Measurements from ENCODE around the gene TPTE.
"Not testable (repeated sequence)": the region's sequence is repeated elsewhere in the genome, so short reads cannot be mapped to it uniquely, and the experiment has no call there.

TPTE gene

GRCh38 chr21:10574531-10575310 lies 53.3 kb downstream of the TPTE start:
- H3K36me3 ChIP-seq (ENCODE audit: insufficient read depth, low read length); H3K9me3 ChIP-seq (ENCODE audit: control insufficient read depth, insufficient read depth, low read length); H3K9ac ChIP-seq (ENCODE audit: low read depth, low read length); H3K4me1 ChIP-seq (ENCODE audit: insufficient read depth, low read length): not testable (repeated sequence)

- Histone ChIP-seq H3K36me3 (ENCODE audit: insufficient read depth, low read length) (no peaks in the 10 kb centered on the region), H3K4me1 (ENCODE audit: insufficient read depth, low read length) (no peaks in the 10 kb centered on the region), H3K9me3 (ENCODE audit: control insufficient read depth, insufficient read depth, low read length) (no peaks in the 10 kb centered on the region), H3K9ac (ENCODE audit: low read depth, low read length) (no peak overlapping the region)
These were observed 53.9 kb downstream of the TPTE start for GRCh38 chr21:10575311-10575667.

DNA sequence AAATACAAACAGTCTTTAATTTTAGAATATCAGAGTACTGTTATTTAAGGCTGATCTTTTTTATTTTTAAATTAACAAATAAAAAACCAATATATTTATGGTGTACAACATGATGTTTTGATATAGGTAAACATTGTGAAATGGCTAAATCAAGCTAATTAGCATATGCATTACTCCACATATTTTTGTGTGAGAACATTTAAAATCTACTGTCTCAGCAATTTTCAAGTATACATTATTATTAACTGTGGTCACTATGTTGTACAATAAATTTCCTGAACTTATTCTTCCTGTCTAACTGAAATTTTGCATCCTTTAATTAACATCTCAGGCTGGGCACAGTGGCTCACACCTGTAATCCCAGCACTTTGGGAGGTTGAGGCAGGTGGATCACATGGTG lies 57.5 kb downstream of the TPTE start:
- H3K4me1 ChIP-seq (ENCODE audit: insufficient read depth, low read length); H3K9ac ChIP-seq (ENCODE audit: low read depth, low read length); H3K36me3 ChIP-seq (ENCODE audit: insufficient read depth, low read length); H3K9me3 ChIP-seq (ENCODE audit: control insufficient read depth, insufficient read depth, low read length): not testable (repeated sequence)

DNA sequence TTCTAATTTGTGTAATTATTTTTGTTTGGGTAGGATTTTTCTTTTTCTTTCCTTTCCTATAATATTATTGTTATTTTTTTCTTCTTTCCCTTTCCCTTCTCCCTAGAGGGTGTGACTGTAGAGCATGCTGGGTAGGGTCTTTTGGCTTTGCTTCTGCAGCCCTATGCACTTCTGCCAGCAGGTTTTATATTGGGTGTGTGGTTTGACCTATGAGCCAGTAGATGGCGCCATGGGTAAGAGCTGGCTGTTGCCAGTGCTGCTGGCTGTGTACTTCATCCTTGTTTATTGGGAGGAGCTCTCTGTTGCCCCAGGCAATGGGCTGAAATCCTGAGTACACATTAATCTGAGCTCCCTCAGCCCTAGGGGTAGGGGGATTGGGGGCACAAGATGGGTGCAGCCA lies 67.7 kb downstream of the TPTE start:
- not testable (repeated sequence) for H3K9me3 ChIP-seq (ENCODE audit: control insufficient read depth, insufficient read depth, low read length); H3K4me1 ChIP-seq (ENCODE audit: insufficient read depth, low read length); H3K36me3 ChIP-seq (ENCODE audit: insufficient read depth, low read length); H3K9ac ChIP-seq (ENCODE audit: low read depth, low read length)

- H3K9ac ChIP-seq (ENCODE audit: low read depth, low read length); H3K9me3 ChIP-seq (ENCODE audit: control insufficient read depth, insufficient read depth, low read length); H3K36me3 ChIP-seq (ENCODE audit: insufficient read depth, low read length); H3K4me1 ChIP-seq (ENCODE audit: insufficient read depth, low read length): not testable (repeated sequence)
These were observed 85.7 kb downstream of the TPTE start for GRCh38 chr21:10607074-10607473.

- not testable (repeated sequence) for H3K36me3 ChIP-seq (ENCODE audit: insufficient read depth, low read length); H3K9ac ChIP-seq (ENCODE audit: low read depth, low read length); H3K9me3 ChIP-seq (ENCODE audit: control insufficient read depth, insufficient read depth, low read length); H3K4me1 ChIP-seq (ENCODE audit: insufficient read depth, low read length)
These were observed 92.9 kb downstream of the TPTE start for GRCh38 chr21:10614285-10614684.

- not testable (repeated sequence) for H3K4me1 ChIP-seq (ENCODE audit: insufficient read depth, low read length); H3K9ac ChIP-seq (ENCODE audit: low read depth, low read length); H3K9me3 ChIP-seq (ENCODE audit: control insufficient read depth, insufficient read depth, low read length); H3K36me3 ChIP-seq (ENCODE audit: insufficient read depth, low read length)
These were observed 94.7 kb downstream of the TPTE start for GRCh38 chr21:10616061-10616460.

GRCh38 chr21:10616535-10616934 lies 95.2 kb downstream of the TPTE start:
- Histone ChIP-seq H3K4me1 (ENCODE audit: insufficient read depth, low read length) (no peaks in the 10 kb centered on the region), H3K9me3 (ENCODE audit: control insufficient read depth, insufficient read depth, low read length) (no peaks in the 10 kb centered on the region), H3K36me3 (ENCODE audit: insufficient read depth, low read length) (no peaks in the 10 kb centered on the region), H3K9ac (ENCODE audit: low read depth, low read length) (no peak overlapping the region)

DNA sequence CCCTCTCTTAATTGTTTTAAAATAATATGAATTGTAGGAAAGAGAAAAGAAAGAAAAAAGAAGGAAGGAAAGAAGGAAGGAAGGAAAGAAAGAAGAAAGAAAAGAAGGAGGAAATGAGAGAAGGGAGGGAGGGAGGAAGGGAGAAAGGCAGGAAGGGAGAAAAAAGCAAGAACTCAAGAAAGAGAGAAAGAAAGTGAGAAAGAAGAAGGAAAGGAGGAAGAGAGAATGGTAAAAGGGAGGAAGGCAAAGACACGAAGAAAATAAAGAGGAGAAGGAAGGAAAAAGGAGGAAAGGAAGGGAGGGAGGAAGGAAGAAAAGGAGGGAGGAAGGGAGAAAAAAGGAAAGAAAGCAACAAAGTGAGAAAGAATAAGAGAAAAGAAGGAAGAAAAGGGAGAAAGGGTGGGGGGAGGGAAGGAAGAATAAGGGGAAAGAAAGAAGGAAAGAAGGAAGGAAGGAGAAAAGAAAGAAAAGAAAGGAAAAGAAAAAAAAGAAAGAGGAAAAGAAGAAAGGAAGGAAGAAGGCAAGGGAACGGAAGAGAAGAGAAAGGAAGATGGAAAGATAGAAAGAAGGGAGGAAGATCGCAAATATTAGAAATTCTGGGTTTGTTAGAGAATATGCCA lies 95.9 kb downstream of the TPTE start:
- H3K9me3 ChIP-seq (ENCODE audit: control insufficient read depth, insufficient read depth, low read length); H3K4me1 ChIP-seq (ENCODE audit: insufficient read depth, low read length); H3K36me3 ChIP-seq (ENCODE audit: insufficient read depth, low read length): not testable (repeated sequence)

DNA sequence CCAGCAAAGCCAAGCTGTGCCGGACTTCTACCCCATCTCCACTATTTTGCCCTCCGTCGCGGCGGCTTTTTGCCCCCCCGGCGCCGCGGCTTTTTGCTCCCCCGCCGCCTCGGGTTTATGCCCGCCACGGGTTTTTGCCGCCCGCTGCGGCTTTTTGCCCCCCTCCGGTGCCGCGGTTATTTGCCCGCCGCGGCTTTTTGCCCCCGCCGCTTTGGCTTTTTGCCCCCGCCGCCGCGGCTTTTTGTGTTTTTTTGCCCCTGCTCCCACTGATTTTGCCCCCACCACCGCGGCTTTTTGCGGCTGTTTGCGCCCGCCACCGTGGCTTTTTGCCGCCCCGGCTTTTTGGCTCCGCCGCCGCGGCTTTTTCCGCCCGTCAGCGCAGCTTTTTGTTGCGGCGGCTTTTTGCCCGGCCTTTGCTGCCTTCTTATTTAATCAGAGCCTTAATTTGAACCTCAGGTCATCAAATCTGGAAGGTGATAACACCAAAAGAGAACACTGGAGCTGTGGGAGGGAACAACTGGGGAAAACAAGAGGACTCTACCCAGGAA lies 106.0 kb downstream of the TPTE start:
- Histone ChIP-seq H3K9me3 (ENCODE audit: control insufficient read depth, insufficient read depth, low read length) (no peaks in the 10 kb centered on the region), H3K9ac (ENCODE audit: low read depth, low read length) (no peak overlapping the region), H3K36me3 (ENCODE audit: insufficient read depth, low read length) (no peaks in the 10 kb centered on the region), H3K4me1 (ENCODE audit: insufficient read depth, low read length) (no peaks in the 10 kb centered on the region)

More for the DNA sequence above, 95.9 kb downstream of the TPTE start:
- not testable (repeated sequence) for H3K9ac ChIP-seq (ENCODE audit: low read depth, low read length)

DNA sequence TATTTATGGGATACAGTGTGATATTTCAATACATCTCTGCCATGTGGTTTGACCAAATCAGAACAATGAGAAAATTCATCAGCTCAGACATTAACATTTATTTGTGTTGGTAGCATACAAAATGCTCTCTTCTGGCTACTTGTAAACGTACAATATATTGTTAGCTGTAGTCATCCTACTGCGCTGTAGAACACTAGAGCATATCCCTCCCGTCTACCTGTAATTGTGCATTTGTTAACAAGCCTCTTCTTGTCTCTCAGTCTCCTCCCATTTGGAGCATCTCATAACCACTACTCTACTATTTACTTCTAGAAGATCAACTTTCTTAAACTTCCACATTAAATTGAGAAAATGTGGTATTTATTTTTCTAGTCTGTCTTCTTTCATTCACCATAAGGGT lies 107.9 kb downstream of the TPTE start:
- H3K36me3 ChIP-seq (ENCODE audit: insufficient read depth, low read length); H3K9ac ChIP-seq (ENCODE audit: low read depth, low read length); H3K9me3 ChIP-seq (ENCODE audit: control insufficient read depth, insufficient read depth, low read length); H3K4me1 ChIP-seq (ENCODE audit: insufficient read depth, low read length): not testable (repeated sequence)

DNA sequence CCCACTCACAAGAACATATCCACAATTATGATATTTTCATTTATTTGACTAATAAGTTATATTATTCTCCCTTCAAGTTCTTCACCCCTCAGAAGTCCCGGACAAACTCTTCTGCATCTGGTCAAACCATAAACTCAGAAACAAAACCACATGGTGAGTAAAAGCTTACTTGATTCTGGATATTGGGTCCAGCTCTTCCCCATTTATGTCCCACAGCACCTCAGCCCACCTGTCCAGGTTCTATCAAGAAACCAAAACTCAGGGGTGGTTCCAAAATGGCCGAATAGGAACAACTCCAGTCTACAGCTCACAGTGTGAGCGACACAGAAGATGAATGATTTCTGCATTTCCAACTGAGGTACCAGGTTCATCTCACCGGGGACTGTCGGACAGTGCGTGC lies 109.4 kb downstream of the TPTE start:
- not testable (repeated sequence) for H3K9me3 ChIP-seq (ENCODE audit: control insufficient read depth, insufficient read depth, low read length); H3K36me3 ChIP-seq (ENCODE audit: insufficient read depth, low read length); H3K9ac ChIP-seq (ENCODE audit: low read depth, low read length); H3K4me1 ChIP-seq (ENCODE audit: insufficient read depth, low read length)

GRCh38 chr21:10631316-10631715 lies 109.9 kb downstream of the TPTE start:
- not testable (repeated sequence) for H3K4me1 ChIP-seq (ENCODE audit: insufficient read depth, low read length); H3K9me3 ChIP-seq (ENCODE audit: control insufficient read depth, insufficient read depth, low read length); H3K36me3 ChIP-seq (ENCODE audit: insufficient read depth, low read length); H3K9ac ChIP-seq (ENCODE audit: low read depth, low read length)

- H3K36me3 ChIP-seq (ENCODE audit: insufficient read depth, low read length); H3K4me1 ChIP-seq (ENCODE audit: insufficient read depth, low read length); H3K9ac ChIP-seq (ENCODE audit: low read depth, low read length); H3K9me3 ChIP-seq (ENCODE audit: control insufficient read depth, insufficient read depth, low read length): not testable (repeated sequence)
These were observed 116.8 kb downstream of the TPTE start for GRCh38 chr21:10638144-10638543.

GRCh38 chr21:10639123-10639522 lies 117.7 kb downstream of the TPTE start:
- no peaks in the 10 kb centered on the region for H3K4me1 ChIP-seq (ENCODE audit: insufficient read depth, low read length)

More at GRCh38 chr21:10639123-10639522, 117.7 kb downstream of the TPTE start:
- H3K36me3 ChIP-seq (ENCODE audit: insufficient read depth, low read length) = no peaks in the 10 kb centered on the region
- H3K9me3 ChIP-seq (ENCODE audit: control insufficient read depth, insufficient read depth, low read length) = no peaks in the 10 kb centered on the region
- no peak overlapping the region for H3K9ac ChIP-seq (ENCODE audit: low read depth, low read length)

Measured in ES-I3 (cell line).